GM12892 (cell line): ENCODE data around the gene BAZ2B.

Experiments
- POLR2AphosphoS5 ChIP-seq: IDR thresholded peaks from 2 replicates; pipeline ENCODE4 v1.6.1; 2011; ENCODE audit warnings: low read depth, low read length, control low read depth
- TAF1 ChIP-seq: IDR thresholded peaks from 2 replicates; pipeline ENCODE4 v1.6.1; 2011; ENCODE audit warnings: low read depth, mild to moderate bottlenecking, control low read depth, low read length, borderline replicate concordance

DNA sequence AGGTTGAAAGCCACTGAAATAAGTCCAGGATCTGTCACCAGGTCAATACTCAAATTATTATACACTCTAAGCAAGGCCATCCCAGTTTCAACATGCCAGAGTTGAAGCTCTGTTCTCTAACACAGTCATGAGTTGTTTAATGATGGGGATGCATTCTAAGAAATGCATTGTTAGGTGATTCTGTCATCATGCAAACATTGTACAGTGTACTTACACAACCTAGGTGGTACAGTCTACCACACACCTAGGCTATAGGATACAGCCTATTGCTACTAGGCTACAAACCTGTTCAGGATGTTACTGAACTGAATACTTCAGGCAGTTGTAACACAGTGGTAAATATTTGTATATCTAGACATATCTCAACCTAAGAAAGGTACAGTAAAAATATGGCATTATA lies 162.2 kb downstream of the BAZ2B start:
- TF ChIP-seq POLR2AphosphoS5 = no peak
- TF ChIP-seq TAF1 = no peak
